HG03354 (cell line): Measurements from ENCODE around the gene FGD1.
"Not testable (repeated sequence)": the region's sequence is repeated elsewhere in the genome, so short reads cannot be mapped to it uniquely, and the experiment has no call there.

Experiments
- ATAC-seq: cut with Tn5 transposase; IDR thresholded peaks from one replicate; pipeline ENCODE4 v1.9.1; 2021; ENCODE audit warnings: mild to moderate bottlenecking; ENCODE audit not compliant: unreplicated experiment, poor library complexity, severe bottlenecking

The FGD1 gene

GRCh38 chrX:54495814-54496516 lies at the start of gene FGD1:
FGD1 (minus strand) TSS chrX:54496234; CDS start chrX:54495432, 802 bp downstream.
- no peak for ATAC-seq

- not testable (repeated sequence) for ATAC-seq
Observed at GRCh38 chrX:54542239-54542638, 46.2 kb upstream of the FGD1 start.

DNA sequence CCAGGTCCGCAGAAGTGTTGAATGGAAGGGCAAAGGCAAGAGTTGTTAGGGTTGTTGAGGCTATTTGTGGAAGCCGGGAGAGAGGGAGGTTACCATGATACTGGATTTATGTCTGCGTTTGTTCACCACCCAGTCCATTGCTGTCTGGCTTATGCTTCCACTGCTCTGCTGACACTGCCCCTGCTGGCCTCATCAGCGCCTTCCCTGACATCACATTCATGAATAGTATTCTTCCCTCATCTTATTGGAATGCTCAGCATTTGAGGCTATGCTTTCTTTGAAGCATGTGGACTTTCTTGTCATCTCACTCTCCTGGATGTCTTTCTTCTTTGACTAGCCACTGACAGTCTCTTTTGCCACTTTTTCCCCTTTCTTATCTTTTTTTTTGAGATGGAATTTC lies 44.3 kb upstream of the FGD1 start:
- ATAC-seq: no peak

GRCh38 chrX:54534271-54534670 lies 38.2 kb upstream of the FGD1 start:
- ATAC-seq: no peak

- peak; percentile 34 for ATAC-seq
Observed at GRCh38 chrX:54530357-54530900, 34.4 kb upstream of the FGD1 start.

DNA sequence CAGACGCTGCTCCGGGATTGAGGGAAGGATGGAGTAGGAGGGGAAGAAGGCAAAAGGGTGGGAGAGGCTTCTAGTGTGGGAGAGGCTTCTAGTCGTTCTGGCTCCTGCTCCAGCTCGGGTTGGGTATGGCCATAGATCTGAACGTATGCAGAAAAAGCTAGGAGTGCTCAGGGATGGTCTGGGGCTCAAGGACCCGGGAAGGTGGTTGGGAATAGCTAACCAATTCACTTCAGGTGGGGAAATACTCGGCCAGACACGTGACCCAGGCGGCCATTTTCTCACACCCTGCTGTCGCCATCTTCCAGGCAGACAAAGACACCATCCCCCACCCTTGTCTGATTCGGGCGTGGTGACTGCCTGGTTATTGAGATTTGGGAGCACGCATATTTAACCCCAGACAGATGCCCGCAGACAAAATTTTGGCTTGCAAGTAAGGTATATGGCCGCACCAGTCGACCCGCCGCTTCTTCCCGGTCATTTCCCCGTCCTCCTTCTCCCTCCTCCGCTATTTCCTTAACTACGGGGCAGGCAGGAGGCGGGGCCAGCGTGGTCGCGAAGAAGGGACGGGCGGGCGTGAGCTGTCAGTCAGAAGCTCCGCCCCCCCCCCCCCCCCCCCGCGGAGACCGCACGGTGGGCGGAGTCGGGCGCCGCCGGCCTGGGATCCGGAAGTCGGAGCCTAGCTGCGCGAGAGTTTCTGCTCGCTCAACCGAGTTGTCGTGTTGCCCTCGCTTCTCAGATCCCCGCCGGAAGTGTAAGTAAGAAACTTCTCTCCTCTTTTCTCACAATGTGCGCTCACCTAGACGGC lies 33.7 kb upstream of the FGD1 start, which contains the start of gene GNL3L:
Gene GNL3L (plus strand): TSS at position 668 of the 805 bp plus-strand sequence. CDS start 2,348 bp downstream, outside the sequence.
- ATAC-seq: peak; percentile 87

DNA sequence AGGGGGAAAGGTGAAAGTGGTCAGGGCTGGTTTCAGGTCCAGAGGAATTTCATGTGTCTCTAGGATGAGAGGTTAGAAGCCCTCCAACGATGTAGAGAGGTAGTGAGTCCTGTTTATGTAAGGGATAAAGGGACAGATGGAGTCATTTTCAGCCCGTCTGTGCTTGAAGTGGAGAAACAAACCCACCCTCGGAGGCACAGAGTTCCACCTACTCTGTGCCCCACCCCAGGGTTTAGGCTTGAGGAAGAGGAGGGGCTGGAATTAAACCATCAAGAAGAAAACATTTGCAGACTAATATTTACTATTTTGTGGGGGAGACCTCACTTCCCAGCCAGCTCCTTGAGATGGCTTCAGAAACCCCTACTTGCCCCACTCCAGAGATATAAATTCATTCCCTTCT lies 33.1 kb upstream of the FGD1 start:
- ATAC-seq: no peak

DNA sequence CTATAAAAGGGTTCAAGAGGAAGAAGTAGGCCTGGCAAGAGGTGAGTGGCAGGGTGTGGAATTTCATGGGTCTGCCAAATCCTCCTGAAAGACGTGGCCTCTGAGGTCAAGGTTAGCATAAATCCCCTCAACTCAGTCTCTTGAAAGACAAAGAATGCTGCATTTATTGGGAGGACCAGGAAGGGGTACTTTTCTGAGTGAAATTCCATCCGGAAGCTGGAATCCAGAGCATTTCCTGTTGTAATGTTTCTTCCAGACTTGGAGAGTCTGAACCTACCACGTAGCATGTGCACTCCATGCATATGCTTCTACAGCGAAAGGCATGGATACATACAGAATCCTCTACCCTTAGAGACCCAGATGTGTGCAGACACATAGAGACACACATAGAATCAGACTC lies 13.4 kb upstream of the FGD1 start:
- no peak for ATAC-seq

GRCh38 chrX:54496936-54497335 lies 902 bp upstream of the FGD1 start:
- no peak for ATAC-seq

DNA sequence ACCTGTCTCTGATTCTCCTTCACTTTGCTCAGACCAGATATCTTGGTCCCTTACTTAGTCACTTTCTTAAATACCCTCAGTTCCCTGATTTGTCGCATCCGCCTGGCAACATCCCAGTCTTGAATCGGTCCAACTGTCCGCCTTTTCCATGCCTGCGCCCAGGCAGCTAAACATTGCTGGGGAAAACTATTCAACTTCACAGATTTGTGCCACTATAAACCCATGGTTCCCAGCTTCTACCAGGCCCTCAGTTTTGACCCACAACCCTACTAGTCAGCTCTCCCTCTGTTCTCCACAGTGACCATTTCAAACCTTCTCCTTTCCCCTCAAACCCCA lies 451 bp upstream of the FGD1 start:
- ATAC-seq: no peak

GRCh38 chrX:54494989-54495813 lies 833 bp downstream of the FGD1 start:
- ATAC-seq: no peak

DNA sequence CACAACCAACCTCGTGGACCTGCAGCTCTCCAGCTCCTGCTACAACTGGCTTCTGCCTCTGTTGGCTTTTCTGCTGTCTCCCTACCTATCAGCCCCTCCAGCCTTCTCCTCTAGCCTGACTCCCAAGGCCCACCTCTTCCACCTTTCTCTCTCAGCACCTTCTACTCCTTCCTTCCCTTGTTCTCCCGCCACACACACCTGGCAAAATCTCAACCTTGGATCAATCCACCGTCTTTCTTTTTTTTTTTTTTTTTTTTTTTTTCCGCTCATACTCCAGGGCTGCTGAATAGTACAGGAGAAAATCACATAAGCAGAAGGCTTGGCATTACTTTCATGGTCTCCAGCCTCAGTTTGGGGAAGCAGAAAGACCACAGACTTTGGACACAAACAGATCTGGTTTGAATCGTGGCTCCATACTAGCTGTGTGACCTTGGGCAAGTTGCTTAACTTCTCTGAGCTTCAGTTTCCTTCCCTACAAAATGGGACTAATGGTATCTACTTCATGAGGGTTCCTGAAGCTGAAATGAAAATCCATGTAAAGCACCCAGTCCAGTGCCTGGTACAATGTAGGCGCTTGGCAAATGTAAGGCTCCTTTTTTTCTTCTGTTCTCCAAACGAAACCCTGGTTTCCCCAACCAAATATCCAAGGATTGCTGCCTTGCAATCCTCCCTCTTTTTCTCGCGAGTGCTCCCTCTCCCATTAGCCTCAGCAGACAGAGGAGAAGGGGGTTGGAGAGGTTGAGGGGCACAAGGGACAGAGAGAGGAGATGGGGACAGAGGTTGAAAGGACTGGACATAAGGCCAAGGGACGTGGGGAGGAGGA lies 1.7 kb downstream of the FGD1 start:
- no peak for ATAC-seq

GRCh38 chrX:54492340-54492739 lies 3.7 kb downstream of the FGD1 start:
- ATAC-seq: no peak

- not testable (repeated sequence) for ATAC-seq
Observed at GRCh38 chrX:54489819-54490218, 6.2 kb downstream of the FGD1 start.

DNA sequence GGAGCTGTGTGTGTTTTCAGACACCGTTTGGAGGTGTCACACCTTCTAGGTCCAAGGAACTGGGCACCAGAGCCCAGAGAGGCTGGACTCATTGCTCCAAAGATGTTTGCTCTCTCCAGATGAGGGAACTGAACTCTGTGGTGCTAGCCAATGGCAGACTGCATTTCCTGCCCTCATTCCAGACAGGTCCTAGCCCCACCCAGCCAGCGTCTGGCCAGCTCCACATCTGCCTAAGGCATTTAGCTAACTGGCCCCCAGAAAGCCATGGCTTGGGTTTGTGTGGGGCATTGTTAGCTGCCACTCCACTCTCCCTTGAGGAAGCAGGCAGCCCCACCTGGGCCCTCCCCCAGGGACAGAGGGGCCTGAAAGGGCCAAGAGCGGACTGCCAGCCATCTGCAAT lies 11.4 kb downstream of the FGD1 start:
- ATAC-seq: no peak

DNA sequence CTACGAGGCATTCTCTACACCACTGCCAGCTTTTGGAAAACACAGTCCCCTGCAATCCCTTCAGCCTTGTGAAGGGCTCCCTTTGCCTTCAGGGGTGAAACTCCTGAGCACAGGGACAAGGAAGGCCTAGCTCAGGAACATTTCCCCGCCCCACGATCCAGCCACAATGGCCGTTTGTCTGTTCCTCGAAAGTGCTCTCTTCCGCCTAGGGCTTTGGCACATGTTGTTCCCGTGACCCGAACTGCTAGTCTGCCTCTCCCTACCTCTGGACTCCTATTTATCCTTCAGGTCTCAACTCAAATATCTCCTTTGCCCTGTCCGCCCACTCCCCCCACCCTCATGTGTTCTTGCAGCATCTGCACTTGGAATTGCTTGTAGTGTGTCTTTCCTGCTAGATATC lies 12.1 kb downstream of the FGD1 start:
- no peak for ATAC-seq

DNA sequence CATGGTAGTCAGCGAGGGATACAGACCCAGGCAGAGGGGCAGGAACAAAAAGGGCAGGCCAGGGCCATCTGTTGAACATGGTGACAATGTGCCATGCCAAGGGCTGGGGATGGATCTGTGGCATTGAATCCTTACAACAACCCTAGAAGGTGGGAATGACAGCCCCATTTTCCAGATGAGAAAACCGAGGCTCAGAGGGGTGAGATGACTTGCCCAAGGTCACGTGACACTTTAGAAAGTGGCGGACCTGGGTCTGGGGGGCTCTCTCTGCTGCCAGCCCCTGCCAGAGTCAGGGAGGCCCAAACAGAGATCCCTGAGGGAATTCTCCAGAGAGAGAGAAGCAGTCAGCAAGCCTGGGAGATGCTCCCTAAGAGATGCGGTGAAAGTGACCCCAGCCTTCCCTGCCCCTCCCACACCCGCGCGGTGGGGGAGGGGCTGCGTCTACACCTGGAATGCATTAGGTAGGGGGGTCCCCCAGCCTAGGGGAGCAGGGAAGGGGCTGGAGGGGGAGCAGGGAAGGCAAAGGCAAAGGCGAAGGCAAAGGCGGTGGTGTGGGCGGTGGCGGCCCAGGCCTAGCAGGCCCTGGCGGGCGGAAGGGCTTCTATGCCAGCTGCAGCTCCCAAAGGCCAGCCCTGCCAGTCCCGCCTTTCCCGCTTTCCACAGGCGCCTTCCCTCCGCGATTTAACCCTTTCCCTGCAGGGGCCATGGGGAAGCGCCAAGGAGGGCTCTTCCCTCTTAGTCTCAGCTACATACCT lies 13.0 kb downstream of the FGD1 start:
- ATAC-seq: no peak
